T-helper 2 cell (primary cell): ENCODE results near the gene MLPH.

Experiments used
- DNase-seq, 5 experiments: peaks; one replicate each; pipeline versions ENCODE4 v3.0.0 to v3.0.0-alpha.2; 2012 to 2022

The MLPH gene

DNA sequence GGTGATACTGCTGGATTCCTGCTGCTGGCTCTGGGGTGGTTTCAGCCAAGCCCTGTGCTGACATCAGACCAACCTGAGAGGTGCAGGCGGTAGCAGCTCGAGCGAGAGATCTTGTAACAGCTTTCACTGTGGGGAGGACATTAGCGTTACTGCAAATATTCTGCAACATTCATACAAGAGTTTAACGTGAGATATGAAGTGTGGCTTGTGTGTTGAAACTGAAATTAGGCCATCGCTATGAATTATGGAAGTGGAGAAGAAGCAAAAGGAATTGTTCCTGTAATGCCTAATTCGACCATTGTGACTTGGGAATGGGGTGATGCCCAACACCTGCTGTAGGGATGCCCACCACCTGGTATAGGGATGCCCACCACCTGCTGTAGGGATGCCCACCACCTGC lies 6.5 kb upstream of the MLPH start:
- DNase-seq = no peak

DNA sequence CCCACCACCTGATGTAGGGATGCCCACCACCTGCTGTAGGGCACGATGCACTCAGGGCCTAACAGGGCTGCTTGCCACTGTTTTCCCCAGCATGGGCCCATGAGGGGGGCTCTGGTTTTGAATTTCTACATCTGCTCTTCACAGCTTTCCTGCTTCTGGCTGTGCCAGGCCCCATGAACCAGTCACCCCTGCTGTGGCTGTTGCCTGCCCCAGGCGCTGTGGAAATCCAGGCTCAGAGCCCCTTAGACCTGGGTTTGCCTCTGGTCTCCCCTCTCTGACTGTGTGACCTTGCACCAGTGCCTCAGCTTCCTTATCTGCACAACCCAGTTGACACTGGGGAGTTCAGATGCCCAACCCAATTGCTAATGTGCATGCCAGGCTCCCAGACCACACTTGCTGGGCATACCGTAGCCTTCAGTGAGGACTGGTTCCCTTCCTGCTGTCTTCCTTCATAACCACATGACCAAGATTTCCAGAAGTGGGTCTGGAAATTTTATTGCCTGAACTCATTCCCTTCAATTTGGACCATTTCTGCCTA lies 6.0 kb upstream of the MLPH start:
- DNase-seq = no peak

- DNase-seq = no peak
Measured at GRCh38 chr2:237482485-237482884, 4.6 kb upstream of the MLPH start.

DNA sequence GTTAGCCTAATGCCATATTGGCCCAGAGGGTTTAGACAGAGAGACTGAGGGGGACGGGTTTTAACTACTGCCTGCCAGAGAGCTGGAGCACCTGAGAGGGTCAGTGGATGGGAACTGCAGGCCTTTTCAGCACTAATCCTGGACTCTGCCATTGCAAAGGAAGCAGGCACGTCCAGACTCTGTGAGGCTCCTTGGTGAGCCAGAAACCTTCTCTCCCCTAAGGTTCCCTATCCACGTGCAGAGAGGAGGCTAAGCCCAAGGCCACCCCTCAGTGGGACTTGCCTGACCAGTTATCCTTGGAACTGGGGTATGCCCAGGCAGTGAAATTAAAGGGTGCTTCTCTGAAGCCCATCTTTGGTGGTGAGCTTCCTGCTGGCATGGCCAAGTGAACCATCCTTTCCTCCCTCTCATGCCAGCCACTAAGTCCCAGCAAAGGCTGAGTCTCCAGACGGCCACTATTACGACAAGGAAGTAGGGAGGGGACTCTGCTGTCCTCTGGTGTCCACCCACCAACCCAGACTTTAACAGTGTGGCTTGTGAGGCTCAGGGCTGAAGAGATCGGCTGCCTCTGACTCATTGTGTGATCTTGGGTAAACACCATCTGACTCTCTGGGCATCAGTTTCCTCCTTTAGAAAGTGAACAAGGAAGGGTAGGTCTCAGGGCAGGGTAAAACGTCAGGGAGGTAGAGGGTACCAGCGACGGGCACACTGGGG lies 3.9 kb upstream of the MLPH start:
- DNase-seq = no peak

- no peak for DNase-seq
Measured at GRCh38 chr2:237485304-237485703, 1.7 kb upstream of the MLPH start.

DNA sequence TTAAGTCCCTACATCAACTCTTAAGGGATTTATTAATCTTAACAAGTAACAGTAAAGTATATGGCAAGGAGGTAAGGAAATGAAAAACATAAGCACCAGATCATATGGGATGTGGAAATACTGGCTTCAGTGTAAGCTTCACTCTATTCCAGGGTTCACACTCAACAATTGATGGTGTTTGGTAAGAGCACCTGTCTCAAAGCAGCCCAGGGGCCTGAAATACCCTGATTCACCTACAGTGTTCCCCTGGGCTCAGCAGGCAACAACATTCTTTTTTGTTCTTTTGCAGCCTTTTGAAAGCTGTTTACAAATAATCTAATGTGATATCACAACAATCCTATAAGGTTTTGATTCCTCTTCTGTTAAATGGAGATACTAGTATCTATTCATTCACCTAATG lies 1.2 kb upstream of the MLPH start:
- DNase-seq = no peak

DNA sequence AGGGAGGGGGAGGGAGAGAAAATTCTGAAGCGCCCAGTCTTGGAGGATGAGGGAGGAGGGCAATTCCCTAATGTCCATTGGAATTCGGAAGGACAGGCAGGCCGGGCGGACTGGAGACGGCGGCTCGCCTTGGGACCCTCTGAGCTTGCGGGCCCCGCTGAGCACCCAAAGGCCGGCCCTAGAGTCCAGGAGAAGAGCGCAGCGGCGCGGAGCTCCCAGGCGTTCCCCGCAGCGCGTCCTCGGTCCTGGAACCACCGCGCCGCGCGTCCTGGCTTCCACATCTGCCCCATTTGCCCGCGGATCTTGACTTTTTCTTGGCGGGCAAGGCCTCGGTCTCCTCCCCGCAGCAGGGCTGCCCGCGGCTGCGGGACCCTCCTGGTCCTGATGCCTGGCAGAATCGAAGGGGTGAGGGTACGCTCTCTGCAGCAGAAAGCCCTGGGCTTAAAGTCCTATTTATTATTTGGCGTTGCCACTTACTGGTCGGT lies 675 bp upstream of the MLPH start:
- no peak for DNase-seq

DNA sequence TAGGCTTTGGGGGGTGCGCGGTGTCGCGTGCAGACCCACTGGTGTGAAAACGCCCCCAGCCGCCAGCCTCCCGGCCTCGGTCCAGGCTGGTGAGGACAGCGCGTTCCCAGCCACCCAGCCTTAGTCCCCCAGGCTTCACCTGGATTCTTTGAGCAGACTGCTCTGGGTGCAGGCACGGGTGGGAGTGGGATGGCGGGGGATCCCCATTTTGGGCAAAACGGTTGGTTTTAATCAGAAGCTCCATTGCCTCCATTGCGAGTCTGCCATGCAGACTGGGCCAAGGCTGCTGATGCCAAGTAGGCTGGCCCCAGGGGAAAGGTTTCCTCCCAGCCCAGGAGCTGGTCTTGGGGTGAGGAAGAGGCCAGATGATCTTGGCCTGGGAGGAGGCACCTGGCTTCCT lies 445 bp downstream of the MLPH start:
- DNase-seq = no peak

DNA sequence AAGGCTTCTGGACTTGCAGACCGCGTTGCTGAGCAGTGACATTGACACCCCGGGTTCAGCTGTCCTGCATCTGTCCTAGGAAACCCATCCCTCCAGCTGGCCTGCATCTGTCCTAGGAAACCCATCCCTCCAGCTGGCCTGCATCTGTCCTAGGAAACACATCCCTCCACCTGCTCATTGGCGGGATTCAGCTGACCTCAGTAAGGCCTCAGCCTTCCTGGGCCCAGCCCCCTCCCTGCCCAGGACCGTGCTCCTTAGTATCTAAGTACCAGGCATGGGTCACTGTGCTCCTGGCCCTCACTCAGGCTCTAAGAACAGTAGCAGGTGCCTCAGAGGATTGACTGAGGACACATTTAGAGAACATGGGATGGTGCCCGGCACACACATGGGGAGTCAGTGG lies 1.2 kb downstream of the MLPH start:
- no peak for DNase-seq

DNA sequence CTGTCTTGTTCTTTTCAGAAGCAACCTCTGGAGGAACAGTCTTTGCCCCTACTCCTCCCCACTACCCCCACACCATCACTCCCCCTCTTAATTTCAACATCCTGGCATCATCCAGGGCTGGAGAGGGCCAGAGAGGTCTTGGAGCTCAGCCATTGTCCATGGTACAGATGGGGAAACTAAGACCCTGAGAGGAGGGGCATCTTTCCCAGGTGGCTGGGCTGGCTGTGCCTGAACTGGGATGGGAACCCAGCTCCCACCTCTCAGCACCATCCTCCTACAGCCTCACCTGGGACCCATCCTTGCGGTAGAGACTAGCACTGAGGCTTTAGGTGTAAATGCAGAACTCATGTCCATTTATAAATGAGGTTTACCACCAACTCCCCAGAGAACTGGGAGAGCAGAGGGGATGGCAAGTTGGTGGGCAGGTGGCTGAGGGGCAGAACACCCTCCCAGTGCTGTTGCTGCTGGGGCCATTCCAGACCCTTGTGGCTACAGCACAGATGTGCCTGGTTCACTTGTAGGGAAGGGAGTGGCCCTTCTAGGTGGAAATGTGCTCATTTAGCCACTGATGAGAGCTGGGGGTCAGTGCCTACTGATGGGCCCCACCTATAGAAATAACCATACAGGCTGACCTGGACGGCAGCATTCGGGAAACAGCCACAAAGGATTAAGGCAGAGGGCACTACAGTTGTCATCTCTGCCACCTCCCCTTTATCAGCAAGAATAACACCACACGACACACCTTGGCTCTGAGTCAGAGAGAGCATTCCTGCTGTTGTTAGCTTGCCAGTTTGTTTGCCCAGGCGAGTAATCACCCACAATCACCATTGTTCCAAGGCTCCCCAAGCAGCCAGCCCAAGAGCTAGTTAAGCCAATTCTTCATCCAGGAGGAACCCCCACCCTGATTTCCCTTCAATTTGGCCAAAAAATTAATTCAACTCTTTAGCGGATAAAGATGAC lies 2.1 kb downstream of the MLPH start:
- no peak for DNase-seq

GRCh38 chr2:237490009-237490711 lies 3.1 kb downstream of the MLPH start:
- no peak for DNase-seq

DNA sequence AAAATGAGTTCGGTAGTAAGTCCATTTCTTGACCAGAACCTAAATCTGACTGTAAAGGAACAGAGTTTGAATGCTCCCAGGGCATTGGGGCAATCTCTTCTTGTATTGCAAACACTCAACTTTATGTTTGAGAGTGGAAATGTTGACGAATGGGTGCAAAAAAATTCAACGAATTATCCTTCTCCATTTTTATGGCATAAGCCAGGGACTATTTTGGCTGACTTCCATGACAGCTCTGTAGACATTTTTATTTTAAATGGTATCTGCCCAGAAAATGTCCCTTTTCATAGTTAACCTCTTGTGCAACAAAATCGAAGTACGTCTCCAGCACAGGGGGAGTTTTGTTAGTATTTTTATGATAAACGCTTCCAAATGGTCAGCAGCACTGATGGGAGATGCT lies 3.7 kb downstream of the MLPH start:
- no peak for DNase-seq

GRCh38 chr2:237491515-237492118 lies 4.6 kb downstream of the MLPH start:
- no peak for DNase-seq

- DNase-seq = no peak
Measured at GRCh38 chr2:237492137-237492890, 5.3 kb downstream of the MLPH start.

DNA sequence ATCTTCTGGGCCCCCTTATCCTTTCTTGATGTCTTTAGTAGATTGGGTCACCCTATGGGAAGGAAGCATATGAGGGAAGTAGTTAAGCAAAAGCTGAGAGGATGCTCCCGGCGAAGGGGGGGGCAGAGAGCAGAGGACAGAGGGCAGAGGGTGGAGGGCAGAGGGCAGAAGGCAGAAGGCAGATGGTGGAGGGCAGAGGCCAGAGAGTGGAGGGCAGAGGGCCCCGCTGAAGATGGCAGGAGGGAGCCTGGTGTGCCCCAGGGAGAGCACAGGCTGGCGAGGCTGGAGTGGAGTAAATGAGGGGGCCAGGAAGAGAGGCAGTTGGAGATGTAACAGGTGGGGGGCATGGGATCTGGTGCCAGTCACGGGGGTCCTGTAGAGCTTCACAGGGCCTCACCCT lies 7.0 kb downstream of the MLPH start:
- DNase-seq = no peak

DNA sequence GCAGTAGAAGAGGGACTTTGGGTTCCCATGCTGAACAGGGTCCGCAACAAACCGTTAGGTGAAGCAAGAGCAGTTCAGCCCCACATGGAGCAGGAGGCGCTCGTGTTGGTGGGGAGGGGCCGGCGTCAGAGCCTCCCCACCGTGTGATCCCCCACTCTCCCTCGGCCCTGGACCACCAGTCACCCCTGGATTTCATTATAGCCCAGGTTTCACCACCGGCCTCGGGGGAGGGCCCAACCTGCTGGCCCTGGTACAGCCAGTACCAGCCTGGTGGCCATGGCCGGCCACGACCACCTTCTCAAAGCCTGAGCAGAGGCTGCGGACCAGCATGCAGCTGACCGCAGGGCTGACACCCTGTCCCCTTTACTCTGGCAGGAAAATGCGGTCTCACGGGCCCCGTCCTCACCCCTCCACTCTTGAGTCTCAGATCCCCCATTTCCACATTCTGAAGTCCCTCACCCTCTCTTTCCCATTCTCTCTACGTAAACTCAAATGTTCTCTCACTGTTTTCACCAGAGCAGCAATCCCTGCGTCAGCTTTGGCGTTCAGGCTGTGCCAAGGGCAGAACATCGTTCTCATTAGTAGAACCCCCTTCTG lies 8.6 kb downstream of the MLPH start:
- no peak for DNase-seq

DNA sequence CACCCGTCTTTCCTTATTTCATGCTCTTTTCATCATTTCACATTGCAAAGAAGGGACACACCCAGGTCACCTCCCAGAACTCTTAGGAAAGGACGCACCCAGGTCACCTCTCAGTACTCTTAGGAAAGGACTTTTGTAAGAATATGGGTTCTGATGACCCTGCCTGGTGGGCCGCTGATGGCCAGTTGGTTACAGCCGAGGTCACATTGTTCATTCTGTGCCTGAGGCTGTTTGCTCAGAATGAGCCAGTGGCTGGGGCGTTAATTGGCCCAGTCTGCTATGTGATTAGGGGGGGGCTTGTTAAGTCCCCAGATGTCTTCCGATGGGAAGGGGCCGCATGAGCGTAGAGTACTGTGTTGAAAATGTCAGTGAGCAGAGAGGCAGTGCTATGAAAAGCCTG lies 9.4 kb downstream of the MLPH start:
- no peak for DNase-seq

- DNase-seq = no peak
Measured at GRCh38 chr2:237497009-237497837, 10.2 kb downstream of the MLPH start.

GRCh38 chr2:237497838-237498186 lies 10.8 kb downstream of the MLPH start:
- DNase-seq = no peak

DNA sequence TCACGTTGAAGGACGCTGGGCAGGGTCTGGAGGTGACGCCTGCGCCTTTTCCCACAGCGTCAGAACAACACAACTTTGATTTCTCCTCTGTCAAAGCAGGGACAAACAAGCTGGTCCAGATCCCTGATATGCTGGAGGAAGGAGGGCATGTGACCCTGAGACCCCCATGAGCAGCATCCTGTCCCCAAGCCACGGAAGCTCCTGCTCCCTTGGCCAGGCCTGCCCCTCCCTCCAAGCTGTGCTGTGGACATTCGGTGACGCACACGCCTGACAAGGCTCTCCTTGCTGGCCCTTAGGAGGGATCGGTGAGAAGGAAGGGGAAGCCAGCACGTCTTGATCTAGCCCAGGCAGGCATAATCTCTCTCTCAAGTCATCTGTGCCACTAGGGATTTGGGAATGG lies 11.3 kb downstream of the MLPH start:
- DNase-seq = no peak
